SU-DHL-6 (cell line): ENCODE measurements around the gene TMCC1.

Experiments used
- H2AFZ ChIP-seq: fragments of 200-600 bp; sonication (generic); 2 replicates; pipeline ENCODE4 v1.6.1; 2014; ENCODE audit warnings: low read depth, mild to moderate bottlenecking, moderate library complexity, mixed read lengths, antibody characterized with exemption, low read length; ENCODE audit not compliant: severe bottlenecking
- H3F3A ChIP-seq: fragments of 200-600 bp; shearing (Covaris generic); 2 replicates; pipeline ENCODE4 v1.6.0; 2016; ENCODE audit warnings: antibody characterized with exemption, mild to moderate bottlenecking; ENCODE audit not compliant: insufficient read depth
- H3K27ac ChIP-seq: fragments of 200-600 bp; sonication (generic); 2 replicates; pipeline ENCODE4 v1.5.1; 2016; ENCODE audit warnings: low read depth, mild to moderate bottlenecking, low read length, moderate library complexity, mixed read lengths
- H3K27me3 ChIP-seq: fragments of 200-600 bp; sonication (generic), shearing (Covaris generic); 2 replicates; pipeline ENCODE4 v1.6.0; 2014; ENCODE audit warnings: mild to moderate bottlenecking, low read length
- H3K36me3 ChIP-seq: fragments of 200-600 bp; sonication (generic); 2 replicates; pipeline ENCODE4 v1.6.1; 2014; ENCODE audit warnings: mild to moderate bottlenecking, low read length, mixed read lengths
- H3K4me2 ChIP-seq: fragments of 300-600, 200-600 bp; shearing (Covaris generic), sonication (generic); 2 replicates; pipeline ENCODE4 v1.6.0; 2014; ENCODE audit warnings: low read length, low read depth, mild to moderate bottlenecking; ENCODE audit not compliant: poor library complexity, severe bottlenecking
- H3K4me3 ChIP-seq: fragments of 200-600 bp; sonication (generic); 2 replicates; pipeline ENCODE4 v1.5.1; 2014; ENCODE audit warnings: antibody characterized with exemption, low read length, mild to moderate bottlenecking, mixed read lengths; ENCODE audit not compliant: insufficient read depth, poor library complexity, severe bottlenecking
- H3K79me2 ChIP-seq: fragments of 200-600 bp; sonication (generic); 2 replicates; pipeline ENCODE4 v1.6.1; 2014; ENCODE audit warnings: mild to moderate bottlenecking, low read length, moderate library complexity; ENCODE audit not compliant: insufficient read depth
- H3K9ac ChIP-seq: fragments of 200-600 bp; sonication (generic); 2 replicates; pipeline ENCODE4 v1.7.0; 2014; ENCODE audit warnings: mild to moderate bottlenecking, low read length
- H3K9me2 ChIP-seq: fragments of 200-600 bp; sonication (generic); replicated peaks from 2 replicates; pipeline ENCODE4 v1.6.1; 2014; ENCODE audit warnings: low read length; ENCODE audit not compliant: insufficient read depth
- H3K9me3 ChIP-seq: fragments of 200-600 bp; sonication (generic); 2 replicates; pipeline ENCODE4 v1.6.1; 2014; ENCODE audit warnings: low read length, mixed read lengths; ENCODE audit not compliant: insufficient read depth
- H4K20me1 ChIP-seq: fragments of 200-600 bp; sonication (generic); 2 replicates; pipeline ENCODE4 v1.6.1; 2014; ENCODE audit warnings: low read depth, mild to moderate bottlenecking, antibody characterized with exemption, low read length, moderate library complexity, mixed read lengths
- EZH2phosphoT487 ChIP-seq: fragments of 200-600 bp; sonication (generic), shearing (Covaris generic); conservative IDR thresholded peaks from 2 replicates; pipeline ENCODE4 v1.6.1; 2018; ENCODE audit warnings: mild to moderate bottlenecking, antibody characterized with exemption, low read length, moderate library complexity, mixed read lengths
- TF ChIP-seq, protein P1 (sequence below): fragments of 200-600 bp; sonication (generic); IDR thresholded peaks from one replicate; pipeline ENCODE4 v1.5.1; 2017; ENCODE audit warnings: antibody characterized with exemption, mild to moderate bottlenecking, low read length, moderate library complexity; ENCODE audit not compliant: insufficient read depth, poor library complexity, severe bottlenecking

Gene TMCC1

DNA sequence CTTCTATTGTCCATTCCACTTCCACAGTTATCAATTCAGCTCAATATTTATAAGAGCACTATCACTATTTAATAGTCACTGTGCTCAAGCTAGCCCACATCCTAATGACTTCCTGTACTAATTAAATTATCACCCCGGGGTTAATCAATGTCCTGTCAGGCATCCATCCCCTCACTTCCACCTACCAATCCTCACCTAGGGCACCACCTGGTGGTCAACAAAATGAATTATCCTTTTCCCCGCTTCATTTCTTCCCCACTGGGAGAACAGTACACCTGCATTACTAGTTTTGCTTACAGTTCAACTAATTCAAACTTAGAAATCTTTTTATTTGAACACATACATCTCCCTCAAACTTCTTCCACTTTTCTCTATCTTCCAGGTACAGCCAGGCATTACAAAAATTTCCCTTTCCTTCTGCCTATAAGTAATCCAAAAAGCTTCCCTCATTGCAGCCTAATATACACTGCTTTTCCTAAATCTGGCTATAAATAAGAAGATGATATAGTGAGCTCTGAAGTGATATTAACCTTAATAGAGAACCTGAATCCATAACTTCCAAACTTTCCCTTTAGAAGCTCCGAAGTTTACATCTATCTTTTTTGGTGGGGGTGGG, 68.5 kb downstream of the TMCC1 start:
- Histone ChIP-seq H3K36me3 (0 out of 2 replicates have a peak, but pooled peaks cover 4% of the 10 kb centered on the region), H3K4me3 (no peak overlapping the region), H2AFZ (no peak overlapping the region), H3K9me3 (no peaks in the 10 kb centered on the region), H3K79me2 (no peaks in the 10 kb centered on the region), H3K27ac (no peak overlapping the region), H3K4me2 (no peak overlapping the region), H3F3A (no peaks in the 10 kb centered on the region), H3K9ac (no peak overlapping the region), H3K9me2 (no peaks in the 10 kb centered on the region), H3K27me3 (no peaks in the 10 kb centered on the region), H4K20me1 (peaks cover 4% of the 10 kb centered on the region; the same call in 1 of the 2 replicates)
- no peak for TF ChIP-seq EZH2phosphoT487
- TF ChIP-seq, protein P1, sequence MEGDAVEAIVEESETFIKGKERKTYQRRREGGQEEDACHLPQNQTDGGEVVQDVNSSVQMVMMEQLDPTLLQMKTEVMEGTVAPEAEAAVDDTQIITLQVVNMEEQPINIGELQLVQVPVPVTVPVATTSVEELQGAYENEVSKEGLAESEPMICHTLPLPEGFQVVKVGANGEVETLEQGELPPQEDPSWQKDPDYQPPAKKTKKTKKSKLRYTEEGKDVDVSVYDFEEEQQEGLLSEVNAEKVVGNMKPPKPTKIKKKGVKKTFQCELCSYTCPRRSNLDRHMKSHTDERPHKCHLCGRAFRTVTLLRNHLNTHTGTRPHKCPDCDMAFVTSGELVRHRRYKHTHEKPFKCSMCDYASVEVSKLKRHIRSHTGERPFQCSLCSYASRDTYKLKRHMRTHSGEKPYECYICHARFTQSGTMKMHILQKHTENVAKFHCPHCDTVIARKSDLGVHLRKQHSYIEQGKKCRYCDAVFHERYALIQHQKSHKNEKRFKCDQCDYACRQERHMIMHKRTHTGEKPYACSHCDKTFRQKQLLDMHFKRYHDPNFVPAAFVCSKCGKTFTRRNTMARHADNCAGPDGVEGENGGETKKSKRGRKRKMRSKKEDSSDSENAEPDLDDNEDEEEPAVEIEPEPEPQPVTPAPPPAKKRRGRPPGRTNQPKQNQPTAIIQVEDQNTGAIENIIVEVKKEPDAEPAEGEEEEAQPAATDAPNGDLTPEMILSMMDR: peak; percentile 39

DNA sequence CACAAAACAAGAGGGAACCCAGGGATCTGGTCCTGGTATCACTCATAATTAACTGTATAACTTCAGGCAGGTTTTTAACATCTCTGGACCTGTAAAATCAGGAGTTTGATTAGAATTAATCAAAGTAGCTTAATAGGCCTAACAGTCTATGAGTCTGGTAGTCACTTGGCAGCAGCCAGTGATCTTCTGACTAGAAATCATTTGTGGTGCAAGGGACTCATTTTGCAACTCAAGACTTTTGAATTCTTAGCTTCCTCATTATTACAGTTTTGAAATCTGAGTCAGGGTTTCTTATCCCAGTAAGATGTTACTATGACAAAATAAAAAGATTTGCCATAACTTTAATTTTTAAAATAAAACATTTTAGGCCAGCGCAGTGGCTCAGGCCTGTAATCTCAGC, 70.8 kb downstream of the TMCC1 start:
- H3K9me2 ChIP-seq: no peaks in the 10 kb centered on the region
- H3K9me3 ChIP-seq: no peaks in the 10 kb centered on the region
- 0 out of 2 replicates have a peak, but pooled peaks cover 4% of the 10 kb centered on the region for H3K36me3 ChIP-seq
- H3K27ac ChIP-seq: no peak overlapping the region
- no peak overlapping the region for H3K4me3 ChIP-seq
- no peaks in the 10 kb centered on the region for H3F3A ChIP-seq
- no peak overlapping the region for H3K9ac ChIP-seq
- TF ChIP-seq, protein P1: no peak
- TF ChIP-seq EZH2phosphoT487: no peak
- no peaks in the 10 kb centered on the region for H3K27me3 ChIP-seq
- no peaks in the 10 kb centered on the region for H3K79me2 ChIP-seq
- H2AFZ ChIP-seq: no peak overlapping the region
- H3K4me2 ChIP-seq: no peak overlapping the region
- no peaks in the 10 kb centered on the region for H4K20me1 ChIP-seq

DNA sequence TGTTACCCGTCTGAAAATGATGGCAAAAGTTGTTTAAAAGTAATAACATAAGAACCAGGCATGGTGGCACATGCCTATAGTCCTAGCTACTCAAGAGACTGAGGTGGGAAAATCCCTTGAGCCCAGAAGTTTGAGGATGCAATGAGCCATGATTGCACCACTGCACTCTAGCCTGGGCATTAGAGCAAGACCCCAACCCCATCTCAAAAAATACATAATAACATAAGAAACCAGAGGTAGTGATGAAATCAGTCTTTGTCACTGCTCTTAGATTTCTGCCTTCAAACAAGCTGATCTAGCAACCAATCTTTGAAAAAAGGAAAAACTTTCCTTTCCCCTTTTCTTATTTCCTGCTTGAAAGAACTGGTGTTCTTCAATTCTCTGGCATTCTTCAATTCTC, 71.3 kb downstream of the TMCC1 start:
- Histone ChIP-seq H3K79me2 (no peaks in the 10 kb centered on the region), H3K9ac (no peak overlapping the region), H3K36me3 (0 out of 2 replicates have a peak, but pooled peaks cover 3% of the 10 kb centered on the region), H3K4me3 (no peak overlapping the region), H3K9me3 (no peaks in the 10 kb centered on the region), H3F3A (no peaks in the 10 kb centered on the region), H3K27me3 (no peaks in the 10 kb centered on the region), H3K4me2 (no peak overlapping the region), H4K20me1 (no peaks in the 10 kb centered on the region), H3K9me2 (no peaks in the 10 kb centered on the region), H2AFZ (no peak overlapping the region), H3K27ac (no peak overlapping the region)
- TF ChIP-seq EZH2phosphoT487: no peak
- TF ChIP-seq, protein P1: no peak
